ENCODE measurements around the gene CMC2.

CMC2 gene

DNA sequence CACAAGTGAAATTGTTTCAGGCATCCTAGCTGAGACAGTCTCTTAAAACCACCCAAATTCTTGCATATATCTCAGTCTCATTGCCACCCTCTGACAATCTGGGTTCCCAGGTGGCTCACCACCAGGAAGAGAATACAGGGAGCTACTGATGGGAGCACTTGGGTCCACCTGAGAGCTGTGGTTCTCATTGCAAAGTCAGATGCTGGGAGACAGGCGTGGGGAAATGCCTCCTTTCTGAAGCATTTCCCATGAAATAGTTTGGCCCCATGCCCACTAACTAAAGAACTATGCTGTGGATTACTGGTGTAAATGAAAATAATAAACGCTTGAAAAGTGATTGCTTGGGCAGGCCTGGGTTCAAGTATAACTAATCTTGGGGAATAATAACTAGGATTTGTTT is 70.3 kb downstream of the CMC2 start:
- no peaks in the 10 kb centered on the region for H3K9me3 ChIP-seq (ENCODE audit: insufficient read depth, low read length)
- no peaks in the 10 kb centered on the region for H3F3A ChIP-seq (ENCODE audit: insufficient read depth)
- H3K9ac ChIP-seq (ENCODE audit: low read length), result no peak overlapping the region
- no peak overlapping the region for H3K4me2 ChIP-seq (ENCODE audit: low read depth, low read length, poor library complexity, severe bottlenecking)
- no peaks in the 10 kb centered on the region for H4K20me1 ChIP-seq (ENCODE audit: low read depth, low read length)
- H3K36me3 ChIP-seq (ENCODE audit: low read length), result no peaks in the 10 kb centered on the region
- TF ChIP-seq, protein P1, sequence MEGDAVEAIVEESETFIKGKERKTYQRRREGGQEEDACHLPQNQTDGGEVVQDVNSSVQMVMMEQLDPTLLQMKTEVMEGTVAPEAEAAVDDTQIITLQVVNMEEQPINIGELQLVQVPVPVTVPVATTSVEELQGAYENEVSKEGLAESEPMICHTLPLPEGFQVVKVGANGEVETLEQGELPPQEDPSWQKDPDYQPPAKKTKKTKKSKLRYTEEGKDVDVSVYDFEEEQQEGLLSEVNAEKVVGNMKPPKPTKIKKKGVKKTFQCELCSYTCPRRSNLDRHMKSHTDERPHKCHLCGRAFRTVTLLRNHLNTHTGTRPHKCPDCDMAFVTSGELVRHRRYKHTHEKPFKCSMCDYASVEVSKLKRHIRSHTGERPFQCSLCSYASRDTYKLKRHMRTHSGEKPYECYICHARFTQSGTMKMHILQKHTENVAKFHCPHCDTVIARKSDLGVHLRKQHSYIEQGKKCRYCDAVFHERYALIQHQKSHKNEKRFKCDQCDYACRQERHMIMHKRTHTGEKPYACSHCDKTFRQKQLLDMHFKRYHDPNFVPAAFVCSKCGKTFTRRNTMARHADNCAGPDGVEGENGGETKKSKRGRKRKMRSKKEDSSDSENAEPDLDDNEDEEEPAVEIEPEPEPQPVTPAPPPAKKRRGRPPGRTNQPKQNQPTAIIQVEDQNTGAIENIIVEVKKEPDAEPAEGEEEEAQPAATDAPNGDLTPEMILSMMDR (IDR thresholded peaks at IDR 0.05; ENCODE audit: insufficient read depth, low read length, poor library complexity, severe bottlenecking), result no peak
- no peak for TF ChIP-seq EZH2phosphoT487 (conservative IDR thresholded peaks at IDR 0.05; ENCODE audit: low read length)
- H3K79me2 ChIP-seq (ENCODE audit: insufficient read depth, low read length), result no peaks in the 10 kb centered on the region
- no peak overlapping the region for H2AFZ ChIP-seq (ENCODE audit: low read depth, low read length, severe bottlenecking)
- H3K27ac ChIP-seq (ENCODE audit: low read depth, low read length), result no peak overlapping the region
- no peak overlapping the region for H3K4me3 ChIP-seq (ENCODE audit: insufficient read depth, low read length, poor library complexity, severe bottlenecking)
- no peaks in the 10 kb centered on the region for H3K27me3 ChIP-seq (ENCODE audit: low read length)
- no peaks in the 10 kb centered on the region for H3K9me2 ChIP-seq (replicated peaks; ENCODE audit: insufficient read depth, low read length)

DNA sequence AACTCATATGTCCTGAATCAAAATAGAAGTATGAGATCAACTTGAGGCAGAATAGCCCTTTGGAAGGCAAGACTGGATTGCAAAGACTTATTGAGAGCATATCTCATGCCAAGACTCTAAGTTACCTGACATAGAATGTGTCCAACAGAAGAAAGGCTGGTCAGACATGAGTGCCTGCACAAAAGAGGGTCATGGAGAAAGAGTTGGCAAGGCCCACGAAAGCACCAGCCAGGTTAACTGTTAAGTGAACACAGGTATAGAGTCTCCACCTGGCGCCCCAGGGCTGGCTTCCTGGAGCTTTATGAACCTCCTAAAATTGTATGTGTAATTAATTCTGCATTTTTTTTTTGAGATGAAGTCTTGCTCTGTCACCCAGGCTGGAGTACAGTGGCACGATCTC is 71.0 kb downstream of the CMC2 start:
- Histone ChIP-seq H3K4me2 (ENCODE audit: low read depth, low read length, poor library complexity, severe bottlenecking) (no peak overlapping the region), H3K9me2 (replicated peaks; ENCODE audit: insufficient read depth, low read length) (no peaks in the 10 kb centered on the region), H3K27ac (ENCODE audit: low read depth, low read length) (no peak overlapping the region), H3K79me2 (ENCODE audit: insufficient read depth, low read length) (no peaks in the 10 kb centered on the region), H2AFZ (ENCODE audit: low read depth, low read length, severe bottlenecking) (no peak overlapping the region), H3K9me3 (ENCODE audit: insufficient read depth, low read length) (no peaks in the 10 kb centered on the region), H3K9ac (ENCODE audit: low read length) (no peak overlapping the region), H4K20me1 (ENCODE audit: low read depth, low read length) (no peaks in the 10 kb centered on the region), H3F3A (ENCODE audit: insufficient read depth) (no peaks in the 10 kb centered on the region), H3K4me3 (ENCODE audit: insufficient read depth, low read length, poor library complexity, severe bottlenecking) (no peak overlapping the region), H3K27me3 (ENCODE audit: low read length) (no peaks in the 10 kb centered on the region), H3K36me3 (ENCODE audit: low read length) (no peaks in the 10 kb centered on the region)
- TF ChIP-seq EZH2phosphoT487 (conservative IDR thresholded peaks at IDR 0.05; ENCODE audit: low read length), result no peak
- TF ChIP-seq, protein P1 (IDR thresholded peaks at IDR 0.05; ENCODE audit: insufficient read depth, low read length, poor library complexity, severe bottlenecking), result no peak

DNA sequence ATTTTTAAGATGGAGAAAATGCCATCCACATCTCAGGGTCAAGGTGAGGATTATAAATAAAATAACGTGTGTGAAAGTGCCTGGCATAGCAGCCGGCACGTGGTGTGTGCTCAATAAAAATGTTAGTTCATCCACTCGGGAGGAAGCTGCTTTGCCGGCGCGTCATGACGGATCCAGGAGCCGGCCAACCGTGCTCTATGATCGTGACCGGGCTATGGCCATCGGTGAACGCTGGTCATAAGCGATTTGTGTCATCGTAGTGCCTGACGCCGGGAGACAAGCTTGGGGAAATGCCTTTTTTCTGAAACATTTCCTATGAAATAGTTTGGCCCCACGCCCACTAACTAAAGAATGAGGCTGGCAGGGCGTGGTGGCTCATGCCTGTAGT is 74.0 kb downstream of the CMC2 start:
- no peak overlapping the region for H3K4me2 ChIP-seq (ENCODE audit: low read depth, low read length, poor library complexity, severe bottlenecking)
- no peaks in the 10 kb centered on the region for H3K36me3 ChIP-seq (ENCODE audit: low read length)

More for the DNA sequence above, 74.0 kb downstream of the CMC2 start:
- H3K9me2 ChIP-seq (replicated peaks; ENCODE audit: insufficient read depth, low read length), result no peaks in the 10 kb centered on the region
- no peaks in the 10 kb centered on the region for H3F3A ChIP-seq (ENCODE audit: insufficient read depth)
- TF ChIP-seq, protein P1 (IDR thresholded peaks at IDR 0.05; ENCODE audit: insufficient read depth, low read length, poor library complexity, severe bottlenecking), result no peak
- no peak for TF ChIP-seq EZH2phosphoT487 (conservative IDR thresholded peaks at IDR 0.05; ENCODE audit: low read length)
- H3K9ac ChIP-seq (ENCODE audit: low read length), result no peak overlapping the region
- no peaks in the 10 kb centered on the region for H4K20me1 ChIP-seq (ENCODE audit: low read depth, low read length)
- H2AFZ ChIP-seq (ENCODE audit: low read depth, low read length, severe bottlenecking), result no peak overlapping the region
- H3K9me3 ChIP-seq (ENCODE audit: insufficient read depth, low read length), result peaks cover 3% of the 10 kb centered on the region; the same call in 1 of the 2 replicates
- no peak overlapping the region for H3K27ac ChIP-seq (ENCODE audit: low read depth, low read length)
- no peaks in the 10 kb centered on the region for H3K79me2 ChIP-seq (ENCODE audit: insufficient read depth, low read length)
- H3K4me3 ChIP-seq (ENCODE audit: insufficient read depth, low read length, poor library complexity, severe bottlenecking), result no peak overlapping the region
- no peaks in the 10 kb centered on the region for H3K27me3 ChIP-seq (ENCODE audit: low read length)

Data from SU-DHL-6 (cell line).